NOMO-1 treated with DMSO at 0.1 percent for 48 hours (cell line): ENCODE data around the gene CLDN24.
"Not testable (repeated sequence)": the region's sequence is repeated elsewhere in the genome, so short reads cannot be mapped to it uniquely, and the experiment has no call there.

ENCODE experiments used
- DNase-seq: peaks from one replicate; lab custom pipeline; 2025; ENCODE audit not compliant: unreplicated experiment; lab: John Stamatoyannopoulos, UW

Gene CLDN24

GRCh38 chr4:183347566-183347965 lies 25.3 kb upstream of the CLDN24 start:
- DNase-seq, result no peak

GRCh38 chr4:183347146-183347545 lies 24.9 kb upstream of the CLDN24 start:
- no peak for DNase-seq

GRCh38 chr4:183345261-183345660 lies 23.0 kb upstream of the CLDN24 start:
- no peak for DNase-seq

- DNase-seq, result no peak
Measured at GRCh38 chr4:183344523-183345255, 22.5 kb upstream of the CLDN24 start.

- no peak for DNase-seq
Measured at GRCh38 chr4:183343730-183344129, 21.5 kb upstream of the CLDN24 start.

- no peak for DNase-seq
Measured at GRCh38 chr4:183342541-183343533, 20.6 kb upstream of the CLDN24 start.

GRCh38 chr4:183337833-183338232 lies 15.6 kb upstream of the CLDN24 start:
- DNase-seq, result no peak

GRCh38 chr4:183337349-183337748 lies 15.1 kb upstream of the CLDN24 start:
- no peak for DNase-seq

- no peak for DNase-seq
Measured at GRCh38 chr4:183335369-183335940, 13.2 kb upstream of the CLDN24 start.

- DNase-seq, result no peak
Measured at GRCh38 chr4:183333983-183334382, 11.8 kb upstream of the CLDN24 start.

GRCh38 chr4:183333202-183333601 lies 11.0 kb upstream of the CLDN24 start:
- no peak for DNase-seq

- DNase-seq, result no peak
Measured at GRCh38 chr4:183332447-183332846, 10.2 kb upstream of the CLDN24 start.

- no peak for DNase-seq
Measured at GRCh38 chr4:183330841-183331240, 8.6 kb upstream of the CLDN24 start.

GRCh38 chr4:183329954-183330742 lies 7.9 kb upstream of the CLDN24 start:
- no peak for DNase-seq

GRCh38 chr4:183329244-183329643 lies 7.0 kb upstream of the CLDN24 start:
- DNase-seq, result no peak

GRCh38 chr4:183328832-183329231 lies 6.6 kb upstream of the CLDN24 start:
- no peak for DNase-seq

GRCh38 chr4:183327827-183328226 lies 5.6 kb upstream of the CLDN24 start:
- no peak for DNase-seq

GRCh38 chr4:183326853-183327252 lies 4.6 kb upstream of the CLDN24 start:
- DNase-seq, result peak; percentile 1

GRCh38 chr4:183326387-183326786 lies 4.2 kb upstream of the CLDN24 start:
- DNase-seq, result not testable (repeated sequence)

GRCh38 chr4:183324619-183325018 lies 2.4 kb upstream of the CLDN24 start:
- DNase-seq, result no peak

GRCh38 chr4:183324056-183324455 lies 1.8 kb upstream of the CLDN24 start:
- DNase-seq, result not testable (repeated sequence)
